H9 (cell line): ENCODE data around the gene KRT85. TPM values are rescaled to one million over a fixed set of nuclear protein-coding genes. Genes with fewer than 3 reads are reported as not detected.

Experiments used
- DNase-seq: peaks from one replicate; pipeline ENCODE4 v3.0.0-alpha.2; 2017
- H2AFZ ChIP-seq: one replicate; pipeline ENCODE4 v1.6.1; 2013; ENCODE audit warnings: mild to moderate bottlenecking, low read length, control low read depth, moderate library complexity
- H2AK5ac ChIP-seq: 2 replicates; pipeline ENCODE4 v1.6.1; 2013; ENCODE audit warnings: low read length, control low read depth, mixed read lengths; ENCODE audit not compliant: insufficient read length
- H2BK120ac ChIP-seq: one replicate; pipeline ENCODE4 v1.6.1; 2013; ENCODE audit warnings: low read depth, mild to moderate bottlenecking, low read length, control low read depth, inconsistent platforms; ENCODE audit not compliant: poor library complexity, severe bottlenecking
- H2BK12ac ChIP-seq: 2 replicates; pipeline ENCODE4 v1.6.1; 2013; ENCODE audit warnings: low read length, control low read depth, mixed read lengths, low read depth; ENCODE audit not compliant: insufficient read length
- H2BK15ac ChIP-seq: 2 replicates; pipeline ENCODE4 v1.6.1; 2013; ENCODE audit warnings: low read depth, low read length, control low read depth
- H2BK20ac ChIP-seq: one replicate; pipeline ENCODE4 v1.6.1; 2013; ENCODE audit warnings: low read depth, mild to moderate bottlenecking, low read length, control low read depth, inconsistent platforms; ENCODE audit not compliant: poor library complexity, severe bottlenecking
- H2BK5ac ChIP-seq: 2 replicates; pipeline ENCODE4 v1.6.1; 2013; ENCODE audit warnings: low read length, control low read depth, mixed read lengths; ENCODE audit not compliant: insufficient read length
- H3K14ac ChIP-seq: 2 replicates; pipeline ENCODE4 v1.6.1; 2013; ENCODE audit warnings: low read length, control low read depth; ENCODE audit not compliant: insufficient read depth
- H3K18ac ChIP-seq: 2 replicates; pipeline ENCODE4 v1.6.1; 2013; ENCODE audit warnings: low read depth, mild to moderate bottlenecking, mixed read lengths, low read length, control low read depth; ENCODE audit not compliant: insufficient read length
- H3K23ac ChIP-seq: 2 replicates; pipeline ENCODE4 v1.6.1; 2013; ENCODE audit warnings: low read length, control low read depth, mixed read lengths, low read depth; ENCODE audit not compliant: insufficient read length
- H3K23me2 ChIP-seq: 2 replicates; pipeline ENCODE4 v1.6.1; 2013; ENCODE audit warnings: low read depth, mild to moderate bottlenecking, mixed read lengths, low read length, control low read depth; ENCODE audit not compliant: insufficient read length, poor library complexity, severe bottlenecking
- H3K27ac ChIP-seq: 2 replicates; pipeline ENCODE4 v1.5.1; 2013; ENCODE audit warnings: low read length, control low read depth, mixed read lengths, low read depth; ENCODE audit not compliant: insufficient read length
- H3K27me3 ChIP-seq: 2 replicates; pipeline ENCODE4 v1.6.1; 2013; ENCODE audit warnings: low read length, control low read depth, inconsistent platforms; ENCODE audit not compliant: insufficient read depth
- H3K4ac ChIP-seq: 2 replicates; pipeline ENCODE4 v1.6.1; 2013; ENCODE audit warnings: low read depth, mild to moderate bottlenecking, control low read depth, inconsistent platforms, low read length, moderate library complexity
- H3K4me1 ChIP-seq: 2 replicates; pipeline ENCODE4 v1.6.1; 2013; ENCODE audit warnings: low read length, control low read depth, inconsistent platforms; ENCODE audit not compliant: insufficient read depth
- H3K4me2 ChIP-seq: 2 replicates; pipeline ENCODE4 v1.6.1; 2013; ENCODE audit warnings: low read length, control low read depth, mixed read lengths; ENCODE audit not compliant: insufficient read length, insufficient read depth
- H3K56ac ChIP-seq: 2 replicates; pipeline ENCODE4 v1.6.1; 2013; ENCODE audit warnings: low read depth, mild to moderate bottlenecking, mixed read lengths, low read length, control low read depth; ENCODE audit not compliant: insufficient read length
- H3K79me1 ChIP-seq: 2 replicates; pipeline ENCODE4 v1.6.1; 2013; ENCODE audit warnings: low read depth, mild to moderate bottlenecking, moderate library complexity, low read length, control low read depth, inconsistent platforms; ENCODE audit not compliant: insufficient read depth, poor library complexity, severe bottlenecking
- H3K79me2 ChIP-seq: 2 replicates; pipeline ENCODE4 v1.6.1; 2013; ENCODE audit warnings: low read length, control low read depth, inconsistent platforms; ENCODE audit not compliant: insufficient read depth
- H3K9ac ChIP-seq: 2 replicates; pipeline ENCODE4 v1.6.1; 2013; ENCODE audit warnings: low read length, control low read depth, mixed read lengths; ENCODE audit not compliant: insufficient read length; ENCODE audit errors: extremely low read depth
- H3K9me3 ChIP-seq: one replicate; pipeline ENCODE4 v1.6.1; 2013; ENCODE audit warnings: low read depth, low read length, inconsistent platforms; ENCODE audit not compliant: control insufficient read depth
- H3T11ph ChIP-seq: one replicate; pipeline ENCODE4 v1.6.1; 2013; ENCODE audit warnings: mild to moderate bottlenecking, low read length, control low read depth, inconsistent platforms
- H4K20me1 ChIP-seq: one replicate; pipeline ENCODE4 v1.6.1; 2013; ENCODE audit not compliant: control insufficient read depth, insufficient read length, insufficient read depth
- H4K5ac ChIP-seq: 2 replicates; pipeline ENCODE4 v1.6.1; 2013; ENCODE audit warnings: low read depth, mild to moderate bottlenecking, mixed read lengths, low read length, control low read depth; ENCODE audit not compliant: insufficient read length
- H4K8ac ChIP-seq: replicated peaks from 2 replicates; pipeline ENCODE4 v1.6.1; 2013; ENCODE audit warnings: low read length, control low read depth, mixed read lengths, low read depth; ENCODE audit not compliant: insufficient read length
- H4K91ac ChIP-seq: 2 replicates; pipeline ENCODE4 v1.6.1; 2013; ENCODE audit warnings: low read depth, mild to moderate bottlenecking, moderate library complexity, mixed read lengths, low read length, control low read depth; ENCODE audit not compliant: insufficient read length
- H3K27ac Mint-ChIP-seq, 3 experiments: 2 replicates in 2 of 3; 3 replicates in 1 of 3; pipeline ENCODE4 v1.8.0; 2020 to 2021; ENCODE audit warnings: mixed read lengths in 3 of 3, mild to moderate bottlenecking in 1 of 3, moderate library complexity in 1 of 3
- H3K27me3 Mint-ChIP-seq: 2 replicates; pipeline ENCODE4 v1.8.0; 2021; ENCODE audit warnings: low read depth, mild to moderate bottlenecking, moderate library complexity, mixed read lengths
- H3K36me3 Mint-ChIP-seq, 3 experiments: 2 replicates in 2 of 3; 3 replicates in 1 of 3; pipeline ENCODE4 v1.8.0; 2020 to 2021; ENCODE audit warnings: low read depth in 3 of 3, mixed read lengths in 3 of 3; ENCODE audit not compliant: insufficient read depth in 1 of 3
- H3K4me1 Mint-ChIP-seq, 2 experiments: 2 replicates each; pipeline ENCODE4 v1.8.0; 2020; ENCODE audit warnings: mixed read lengths in 2 of 2
- H3K4me3 Mint-ChIP-seq, 2 experiments: 2 replicates in 1 of 2; 3 replicates in 1 of 2; pipeline ENCODE4 v1.8.0; 2020 to 2021; ENCODE audit warnings: mild to moderate bottlenecking in 2 of 2, mixed read lengths in 2 of 2, moderate library complexity in 1 of 2
- H3K9me3 Mint-ChIP-seq, 2 experiments: 2 replicates in 1 of 2; 3 replicates in 1 of 2; pipeline ENCODE4 v1.8.0; 2020; ENCODE audit warnings: mild to moderate bottlenecking in 2 of 2, mixed read lengths in 2 of 2, moderate library complexity in 1 of 2
- CTCF ChIP-seq: fragments of 200-600 bp; sonication (generic); conservative IDR thresholded peaks from 3 replicates; pipeline ENCODE4 v1.8.0; 2021; ENCODE audit warnings: antibody characterized with exemption, mild to moderate bottlenecking
- WGBS: extraction: QIAGEN DNeasy Blood & Tissue Kit; methylation state at CpG from one replicate; pipeline ENCODE4 v1.1.7; 2013; ENCODE audit warnings: missing lambda C conversion rate, low lambda C conversion rate, mixed read lengths; ENCODE audit not compliant: insufficient read length; ENCODE audit errors: extremely low coverage; 5-methylcytosine and 5-hydroxymethylcytosine counted together
- total RNA-seq: library from RNA; stranded (reverse); gene quantifications from 2 replicates; pipeline ENCODE4 v1.2.1, GENCODE V29; 2021

KRT85 gene
- total RNA-seq, 1 experiment from 2014 or later: not detected

GRCh38 chr12:52401526-52401925, 34.2 kb upstream of the KRT85 start:
- no peaks in the 10 kb centered on the region for H3K9me3 Mint-ChIP-seq
- no peak for TF ChIP-seq CTCF
- H3K27ac Mint-ChIP-seq: no peak overlapping the region
- no peak overlapping the region for H2BK20ac ChIP-seq
- H3K4me2 ChIP-seq: no peak overlapping the region
- no peak overlapping the region for H3K9ac ChIP-seq
- H4K20me1 ChIP-seq: no peaks in the 10 kb centered on the region
- H3K4ac ChIP-seq: no peak overlapping the region
- no peak overlapping the region for H3K56ac ChIP-seq
- no peaks in the 10 kb centered on the region for H3K79me1 ChIP-seq
- no peak for DNase-seq
- no peaks in the 10 kb centered on the region for H3K9me3 ChIP-seq
- H2BK5ac ChIP-seq: no peak overlapping the region
- peaks cover 10 to 13% of the 10 kb centered on the region in 2 experiments for H3K4me1 Mint-ChIP-seq
- no peak overlapping the region for H3K14ac ChIP-seq
- no peak overlapping the region for H2BK120ac ChIP-seq
- H3K23ac ChIP-seq: no peak overlapping the region
- H3K27ac ChIP-seq: no peak overlapping the region
- WGBS: no CpG with 5 or more reads among the region's 5 CpGs
- H3K27me3 Mint-ChIP-seq: no peaks in the 10 kb centered on the region; the same call in 1 of the 2 replicates
- H4K91ac ChIP-seq: no peak overlapping the region
- no peaks in the 10 kb centered on the region; a peak in 1 of 7 replicates for H3K36me3 Mint-ChIP-seq
- H2AK5ac ChIP-seq: no peak overlapping the region
- H4K5ac ChIP-seq: no peak overlapping the region
- H3K4me3 Mint-ChIP-seq: no peak overlapping the region
- peaks cover 1% of the 10 kb centered on the region; the same call in 1 of the 2 replicates for H3K4me1 ChIP-seq
- no peaks in the 10 kb centered on the region for H3K23me2 ChIP-seq
- no peak overlapping the region for H3T11ph ChIP-seq
- no peak overlapping the region for H2AFZ ChIP-seq
- no peaks in the 10 kb centered on the region; the same call in 1 of the 2 replicates for H3K27me3 ChIP-seq
- H4K8ac ChIP-seq: no peak overlapping the region
- H3K79me2 ChIP-seq: no peaks in the 10 kb centered on the region
- no peak overlapping the region for H2BK12ac ChIP-seq
- H3K18ac ChIP-seq: no peak overlapping the region
- no peak overlapping the region for H2BK15ac ChIP-seq
